Activated CD8-positive, alpha-beta memory T cell treated with anti-CD3 and anti-CD28 coated beads, Interleukin-2, amount 10 ng/mL, durations not matched to agents 7 days and 5 days (primary cell): ENCODE results near the gene SERPINA9. TPM values are rescaled to one million over a fixed set of nuclear protein-coding genes. Genes with fewer than 3 reads are reported as not detected.

Experiments used
- ATAC-seq: fragments of 150-1000 bp; cut with Tn5 transposase; one replicate; pipeline ENCODE4 v1.10.0; 2021; ENCODE audit warnings: moderate library complexity
- CTCF ChIA-PET: fragments of 350-600 bp; sonication (Branson Sonifier 250); formaldehyde crosslinking; loops from one replicate; lab custom pipeline; 2021; ENCODE audit warnings: antibody characterized with exemption; lab: Charles Lee
- DNase-seq: peaks from one replicate; pipeline ENCODE4 v3.0.0-alpha.2; 2020
- H3K27ac Mint-ChIP-seq: one replicate; pipeline ENCODE4 v1.8.0; 2021; ENCODE audit warnings: mild to moderate bottlenecking, mixed read lengths
- H3K27me3 Mint-ChIP-seq: one replicate; pipeline ENCODE4 v1.8.0; 2021; ENCODE audit warnings: mixed read lengths
- H3K36me3 Mint-ChIP-seq: one replicate; pipeline ENCODE4 v1.8.0; 2021; ENCODE audit warnings: mild to moderate bottlenecking, mixed read lengths
- H3K4me1 Mint-ChIP-seq: one replicate; pipeline ENCODE4 v1.8.0; 2021; ENCODE audit warnings: mixed read lengths
- H3K4me3 Mint-ChIP-seq: one replicate; pipeline ENCODE4 v1.8.0; 2021; ENCODE audit warnings: mild to moderate bottlenecking, moderate library complexity, mixed read lengths
- H3K9me3 Mint-ChIP-seq: one replicate; pipeline ENCODE4 v1.8.0; 2022; ENCODE audit warnings: low read depth, mixed read lengths
- total RNA-seq, 2 experiments: library from RNA; stranded (reverse); gene quantifications; one replicate each; pipeline ENCODE4 v1.2.3, GENCODE V29; 2021

The SERPINA9 gene
- total RNA-seq, 2 experiments from 2014 or later = not detected

GRCh38 chr14:94465042-94465441 lies 11.0 kb downstream of the SERPINA9 start:
- DNase-seq = no peak
- CTCF ChIA-PET = no interaction called here
- H3K27ac Mint-ChIP-seq = no peak overlapping the region
- peaks cover 3% of the 10 kb centered on the region for H3K27me3 Mint-ChIP-seq
- peaks cover 4% of the 10 kb centered on the region for H3K4me1 Mint-ChIP-seq
- H3K4me3 Mint-ChIP-seq = no peak overlapping the region
- H3K9me3 Mint-ChIP-seq = no peaks in the 10 kb centered on the region
- no peaks in the 10 kb centered on the region for H3K36me3 Mint-ChIP-seq
- no peak for ATAC-seq

- no peaks in the 10 kb centered on the region for H3K9me3 Mint-ChIP-seq
- H3K27me3 Mint-ChIP-seq = peaks cover 3% of the 10 kb centered on the region
- no peak overlapping the region for H3K27ac Mint-ChIP-seq
- peaks cover 4% of the 10 kb centered on the region for H3K4me1 Mint-ChIP-seq
- DNase-seq (no peak), ATAC-seq (no peak)
- no peaks in the 10 kb centered on the region for H3K36me3 Mint-ChIP-seq
- CTCF ChIA-PET = no interaction called here
- H3K4me3 Mint-ChIP-seq = no peak overlapping the region
Measured at GRCh38 chr14:94464290-94464689, 11.7 kb downstream of the SERPINA9 start.

- CTCF ChIA-PET = no interaction called here
- Mint-ChIP-seq H3K4me3 (no peak overlapping the region), H3K27ac (no peak overlapping the region), H3K4me1 (peaks cover 4% of the 10 kb centered on the region), H3K27me3 (peaks cover 6% of the 10 kb centered on the region), H3K9me3 (no peaks in the 10 kb centered on the region), H3K36me3 (no peaks in the 10 kb centered on the region)
- ATAC-seq (no peak), DNase-seq (no peak)
Measured at GRCh38 chr14:94462763-94463572, 13.0 kb downstream of the SERPINA9 start.

GRCh38 chr14:94462219-94462551 lies 13.8 kb downstream of the SERPINA9 start:
- Mint-ChIP-seq H3K4me1 (peaks cover 4% of the 10 kb centered on the region), H3K4me3 (no peak overlapping the region), H3K27ac (no peak overlapping the region), H3K27me3 (peaks cover 8% of the 10 kb centered on the region), H3K36me3 (no peaks in the 10 kb centered on the region), H3K9me3 (no peaks in the 10 kb centered on the region)
- DNase-seq (no peak), ATAC-seq (no peak)
- CTCF ChIA-PET = no interaction called here

- H3K9me3 Mint-ChIP-seq = no peaks in the 10 kb centered on the region
- no peaks in the 10 kb centered on the region for H3K36me3 Mint-ChIP-seq
- H3K27ac Mint-ChIP-seq = no peak overlapping the region
- H3K4me3 Mint-ChIP-seq = no peak overlapping the region
- ATAC-seq (no peak), DNase-seq (no peak)
- CTCF ChIA-PET = no interaction called here
- H3K4me1 Mint-ChIP-seq = peaks cover 4% of the 10 kb centered on the region
- peaks cover 8% of the 10 kb centered on the region for H3K27me3 Mint-ChIP-seq
Measured at GRCh38 chr14:94461526-94462218, 14.3 kb downstream of the SERPINA9 start.

- Mint-ChIP-seq H3K9me3 (peaks cover 1% of the 10 kb centered on the region), H3K36me3 (no peaks in the 10 kb centered on the region), H3K27ac (no peak overlapping the region), H3K27me3 (peaks cover 8% of the 10 kb centered on the region), H3K4me1 (peaks cover 4% of the 10 kb centered on the region), H3K4me3 (no peak overlapping the region)
- peak; percentile 43 for DNase-seq
- no peak for ATAC-seq
- CTCF ChIA-PET = no interaction called here
Measured at GRCh38 chr14:94460631-94461416, 15.2 kb downstream of the SERPINA9 start.

GRCh38 chr14:94458558-94459205 lies 17.3 kb downstream of the SERPINA9 start:
- no peak overlapping the region for H3K4me3 Mint-ChIP-seq
- no peak for ATAC-seq
- peaks cover 15% of the 10 kb centered on the region for H3K27me3 Mint-ChIP-seq

GRCh38 chr14:94458096-94458495 lies 17.9 kb downstream of the SERPINA9 start:
- DNase-seq (no peak), ATAC-seq (no peak)
- Mint-ChIP-seq H3K27ac (no peak overlapping the region), H3K27me3 (peaks cover 16% of the 10 kb centered on the region), H3K36me3 (peaks cover 1% of the 10 kb centered on the region), H3K4me1 (peaks cover 4% of the 10 kb centered on the region), H3K9me3 (peaks cover 2% of the 10 kb centered on the region), H3K4me3 (no peak overlapping the region)
- CTCF ChIA-PET = interaction anchor here (1.4 kb wide), 1 partner anchor 28 kb away, joined by 4 read pairs; no protein-coding TSS in a partner anchor

More at GRCh38 chr14:94458558-94459205, 17.3 kb downstream of the SERPINA9 start:
- peaks cover 2% of the 10 kb centered on the region for H3K9me3 Mint-ChIP-seq
- CTCF ChIA-PET = interaction anchor here (1.4 kb wide), 1 partner anchor 28 kb away, joined by 4 read pairs; no protein-coding TSS in a partner anchor
- peaks cover 1% of the 10 kb centered on the region for H3K36me3 Mint-ChIP-seq
- no peak for DNase-seq
- H3K27ac Mint-ChIP-seq = no peak overlapping the region
- H3K4me1 Mint-ChIP-seq = peaks cover 4% of the 10 kb centered on the region

GRCh38 chr14:94455928-94456327 lies 20.1 kb downstream of the SERPINA9 start:
- ATAC-seq (no peak), DNase-seq (no peak)
- peaks cover 2% of the 10 kb centered on the region for H3K9me3 Mint-ChIP-seq
- CTCF ChIA-PET = no interaction called here
- peaks cover 4% of the 10 kb centered on the region for H3K4me1 Mint-ChIP-seq
- peaks cover 26% of the 10 kb centered on the region for H3K27me3 Mint-ChIP-seq
- peaks cover 1% of the 10 kb centered on the region for H3K36me3 Mint-ChIP-seq
- no peak overlapping the region for H3K4me3 Mint-ChIP-seq
- H3K27ac Mint-ChIP-seq = no peak overlapping the region

GRCh38 chr14:94451826-94452225 lies 24.2 kb downstream of the SERPINA9 start:
- H3K9me3 Mint-ChIP-seq = peaks cover 2% of the 10 kb centered on the region

GRCh38 chr14:94451091-94451771 lies 24.8 kb downstream of the SERPINA9 start:
- Mint-ChIP-seq H3K9me3 (peaks cover 2% of the 10 kb centered on the region), H3K27me3 (peaks cover 28% of the 10 kb centered on the region), H3K36me3 (peaks cover 1% of the 10 kb centered on the region), H3K27ac (no peak overlapping the region), H3K4me1 (no peaks in the 10 kb centered on the region), H3K4me3 (no peak overlapping the region)
- DNase-seq = no peak
- CTCF ChIA-PET = no interaction called here
- no peak for ATAC-seq

More at GRCh38 chr14:94451826-94452225, 24.2 kb downstream of the SERPINA9 start:
- H3K4me1 Mint-ChIP-seq = no peaks in the 10 kb centered on the region
- peaks cover 1% of the 10 kb centered on the region for H3K36me3 Mint-ChIP-seq
- H3K27ac Mint-ChIP-seq = no peak overlapping the region
- CTCF ChIA-PET = no interaction called here
- ATAC-seq (no peak), DNase-seq (no peak)
- H3K27me3 Mint-ChIP-seq = peaks cover 28% of the 10 kb centered on the region
- no peak overlapping the region for H3K4me3 Mint-ChIP-seq

GRCh38 chr14:94450722-94451090 lies 25.3 kb downstream of the SERPINA9 start:
- H3K4me1 Mint-ChIP-seq = no peaks in the 10 kb centered on the region
- no peak overlapping the region for H3K27ac Mint-ChIP-seq
- CTCF ChIA-PET = no interaction called here
- H3K27me3 Mint-ChIP-seq = peaks cover 24% of the 10 kb centered on the region
- ATAC-seq (no peak), DNase-seq (no peak)
- no peaks in the 10 kb centered on the region for H3K9me3 Mint-ChIP-seq
- H3K36me3 Mint-ChIP-seq = peaks cover 1% of the 10 kb centered on the region
- no peak overlapping the region for H3K4me3 Mint-ChIP-seq
